ENCODE data around the gene NRXN2.

The NRXN2 gene

DNA sequence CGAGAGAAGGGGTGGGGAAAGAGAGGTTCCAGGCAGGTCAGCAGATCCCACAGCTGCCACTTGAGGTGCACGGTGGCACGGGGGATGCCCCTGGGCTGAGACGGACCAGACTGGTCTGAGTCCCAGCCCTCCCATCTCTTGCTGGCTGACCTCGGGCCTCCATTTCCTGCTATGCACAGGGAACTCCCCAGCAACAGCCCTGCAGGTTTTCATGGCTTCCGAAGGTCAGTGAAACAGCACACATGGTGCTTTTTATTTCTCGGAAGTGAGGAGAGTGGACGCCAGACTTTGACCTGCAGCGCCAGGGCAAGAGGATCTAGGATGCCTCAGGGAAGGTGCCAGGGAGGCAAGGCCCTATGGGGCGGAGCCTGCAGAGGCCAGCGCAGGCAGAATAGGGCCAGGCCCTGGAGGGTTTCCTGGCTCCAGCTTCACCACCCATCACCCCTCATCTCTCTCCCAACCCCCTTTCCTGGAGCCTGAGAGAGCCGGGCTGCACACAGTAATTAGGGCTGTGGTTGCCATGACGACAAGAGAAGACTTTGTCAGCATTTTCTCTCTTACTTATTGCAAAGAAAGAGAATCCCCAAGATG is 102.5 kb downstream of the NRXN2 start:
- no peak for DNase-seq

DNA sequence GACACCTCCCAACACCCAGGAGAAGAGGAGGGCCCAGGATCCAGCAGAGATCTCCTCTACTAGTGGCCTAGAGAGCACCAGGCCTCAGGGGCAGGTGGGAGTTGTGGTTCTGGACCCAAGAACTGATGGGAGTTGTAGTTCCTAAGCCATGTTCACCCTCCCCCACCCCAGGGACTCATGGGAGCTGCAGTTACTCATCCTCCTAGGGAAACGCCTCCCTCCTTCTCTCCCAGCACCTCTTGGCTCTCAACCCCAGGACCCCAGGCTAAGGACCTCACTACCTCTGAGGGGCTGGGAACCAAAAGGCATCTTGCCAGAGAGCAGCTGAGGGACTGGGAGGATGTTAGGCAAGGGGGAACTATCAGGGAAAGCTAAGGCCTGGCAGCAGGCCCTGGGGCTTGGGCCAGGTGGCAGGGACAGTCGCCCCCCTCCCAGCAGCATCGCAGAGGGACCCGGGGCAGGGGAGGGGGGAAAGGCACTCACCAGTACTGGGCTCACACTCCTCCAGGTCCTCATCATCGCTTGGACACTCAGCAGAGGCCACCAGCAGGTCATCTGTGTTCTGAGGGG is 103.1 kb downstream of the NRXN2 start:
- no peak for DNase-seq

DNA sequence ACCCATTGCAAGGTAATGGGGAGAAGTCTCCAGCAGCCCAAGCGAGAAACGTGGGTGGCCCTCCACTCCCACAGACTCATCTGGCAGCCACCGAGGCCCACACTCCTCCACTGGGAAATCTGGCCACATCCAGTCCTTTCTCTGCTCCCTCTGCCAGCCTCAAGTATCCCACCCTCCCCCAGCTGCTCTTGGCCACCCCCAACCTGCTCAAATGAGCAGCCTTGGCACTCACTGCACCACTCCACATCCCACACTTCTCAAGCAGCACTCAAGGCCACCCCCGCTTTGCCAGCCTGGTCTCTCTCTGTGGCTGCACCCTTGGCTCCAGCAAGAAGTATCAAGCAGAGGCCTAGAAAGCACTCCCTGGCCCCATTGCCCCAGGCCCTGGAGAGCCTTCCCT is 103.8 kb downstream of the NRXN2 start:
- no peak for DNase-seq

DNA sequence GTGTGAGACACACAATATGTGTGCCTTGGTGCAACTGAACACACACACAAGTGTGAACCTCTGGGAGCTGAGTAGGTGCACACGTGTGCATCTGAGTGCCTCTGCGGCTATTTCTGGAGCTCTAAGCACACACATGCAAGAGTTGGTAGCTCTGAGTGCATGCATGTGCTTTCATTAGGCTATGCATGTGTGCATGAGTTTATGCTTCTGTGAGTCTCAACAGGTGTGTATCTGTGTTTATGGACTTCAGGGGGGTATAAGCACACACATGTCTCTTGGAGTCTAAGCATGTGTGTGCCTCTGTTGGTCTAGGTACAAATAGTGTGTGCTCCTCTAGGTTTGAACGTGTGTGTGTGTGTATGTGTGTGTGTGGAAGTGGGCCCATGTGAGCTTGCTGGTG is 106.2 kb downstream of the NRXN2 start:
- no peak for DNase-seq

DNA sequence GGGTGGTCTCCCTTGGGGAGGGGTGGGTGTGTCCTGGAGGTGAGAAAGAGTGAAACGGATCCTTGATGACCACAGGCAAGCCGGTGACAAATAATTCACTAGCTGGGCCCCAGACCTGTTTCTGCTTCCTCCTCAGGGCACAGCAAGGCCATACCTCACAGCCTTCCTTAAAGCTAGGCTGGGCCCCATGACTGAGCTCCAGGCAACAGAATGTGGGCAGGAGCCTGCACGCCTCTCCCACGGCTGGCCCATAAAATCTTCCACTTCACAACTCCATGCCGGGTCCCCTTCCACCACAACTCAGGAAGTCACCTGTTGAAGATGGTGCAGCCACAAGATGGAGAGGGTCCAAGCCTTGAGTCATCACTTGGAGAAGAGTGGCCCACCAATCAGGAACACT is 108.1 kb downstream of the NRXN2 start:
- DNase-seq = no peak

DNA sequence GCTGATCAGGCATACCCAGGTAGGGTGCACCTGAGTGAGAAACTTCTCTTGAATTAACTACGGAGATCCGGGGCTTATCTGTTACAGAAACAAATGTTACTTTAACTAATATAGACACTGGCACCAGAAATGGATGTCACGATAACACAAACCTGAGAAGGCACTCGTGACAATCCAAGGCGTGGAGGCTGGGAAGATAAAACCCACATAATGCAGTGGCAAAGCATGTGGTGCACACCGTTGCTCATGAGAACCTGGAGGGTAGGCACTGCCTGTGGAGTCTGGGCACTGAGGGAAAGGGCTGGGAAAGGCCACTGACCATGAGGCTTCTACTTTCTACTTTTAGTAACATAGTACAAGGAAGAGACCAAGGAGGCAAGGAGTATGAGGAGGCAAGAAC is 109.3 kb downstream of the NRXN2 start:
- DNase-seq = no peak

DNA sequence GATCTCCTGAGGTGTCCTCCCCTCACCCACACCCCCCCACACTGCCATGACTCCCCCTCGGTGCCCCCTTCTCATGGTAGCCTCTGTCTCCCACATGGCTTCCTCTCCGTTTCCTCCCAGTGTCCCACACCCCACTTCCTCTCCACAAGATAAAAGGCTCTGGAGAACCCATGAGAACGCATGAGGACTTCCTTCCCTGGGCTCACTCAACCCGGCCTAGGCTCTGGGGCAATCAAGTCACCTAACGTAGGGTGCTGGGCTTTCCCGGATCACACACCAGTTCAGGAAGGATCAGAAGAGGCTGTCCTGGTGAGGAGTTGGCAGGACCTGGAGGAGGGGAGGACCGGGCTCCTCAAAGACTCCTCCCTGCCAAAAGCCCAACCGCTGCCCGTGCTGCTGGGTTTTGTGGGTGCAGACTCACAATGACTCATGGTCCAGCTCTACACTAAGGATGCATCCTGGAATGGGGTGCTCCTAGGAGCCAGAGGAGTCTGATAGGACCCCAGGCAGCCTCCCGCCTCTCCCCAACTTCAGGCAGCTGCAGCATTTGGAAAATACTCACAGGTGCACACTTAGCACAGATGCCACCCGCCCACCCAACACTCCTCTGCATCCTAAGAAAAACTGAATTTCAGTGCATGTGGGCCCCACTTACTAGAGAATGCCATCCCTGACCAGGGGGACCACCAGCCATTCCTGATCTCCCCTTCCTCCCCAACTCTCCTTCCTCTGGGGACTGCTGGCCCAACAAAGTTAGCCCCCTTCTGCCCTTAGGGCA is 110.9 kb downstream of the NRXN2 start:
- DNase-seq = no peak

DNA sequence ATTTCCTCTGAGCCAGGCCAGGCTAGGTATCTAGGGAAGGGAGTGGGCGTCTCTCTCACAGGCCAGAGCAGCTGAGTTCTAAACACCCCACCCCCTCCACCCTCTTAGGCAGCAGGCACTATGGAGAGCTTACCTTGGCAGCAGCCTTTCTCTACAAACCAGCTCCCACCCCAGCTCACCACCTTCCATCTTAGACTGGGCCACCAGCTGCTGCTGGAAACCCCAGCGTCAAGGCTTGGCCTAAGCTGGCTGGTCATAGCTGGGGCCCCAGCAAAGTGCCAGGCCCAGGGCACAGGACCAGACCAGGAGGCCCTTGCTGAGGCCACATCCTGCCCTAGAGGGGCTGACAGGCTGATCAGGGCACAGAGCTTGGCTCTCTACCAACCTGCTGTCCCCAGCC is 111.8 kb downstream of the NRXN2 start:
- DNase-seq = no peak

DNA sequence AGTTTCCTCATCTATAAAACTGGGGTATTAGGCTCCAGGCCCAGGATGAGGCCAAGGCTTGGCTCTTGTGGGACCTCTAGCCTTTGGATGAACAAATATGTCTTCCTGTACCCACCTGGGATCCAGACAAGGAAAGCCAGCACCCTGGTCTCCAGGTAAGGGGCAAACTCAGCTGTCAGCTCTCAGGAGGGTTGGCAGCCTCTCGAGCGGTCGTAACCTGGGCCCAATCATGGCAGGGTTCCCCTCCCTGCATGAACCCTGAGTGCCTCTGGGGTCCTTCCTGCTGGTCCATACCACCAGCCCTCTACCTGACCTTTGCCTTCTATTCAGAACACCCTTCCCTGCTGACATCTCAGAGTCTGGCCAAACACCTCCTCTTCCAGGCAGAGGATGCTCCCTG is 112.4 kb downstream of the NRXN2 start:
- DNase-seq = no peak

DNA sequence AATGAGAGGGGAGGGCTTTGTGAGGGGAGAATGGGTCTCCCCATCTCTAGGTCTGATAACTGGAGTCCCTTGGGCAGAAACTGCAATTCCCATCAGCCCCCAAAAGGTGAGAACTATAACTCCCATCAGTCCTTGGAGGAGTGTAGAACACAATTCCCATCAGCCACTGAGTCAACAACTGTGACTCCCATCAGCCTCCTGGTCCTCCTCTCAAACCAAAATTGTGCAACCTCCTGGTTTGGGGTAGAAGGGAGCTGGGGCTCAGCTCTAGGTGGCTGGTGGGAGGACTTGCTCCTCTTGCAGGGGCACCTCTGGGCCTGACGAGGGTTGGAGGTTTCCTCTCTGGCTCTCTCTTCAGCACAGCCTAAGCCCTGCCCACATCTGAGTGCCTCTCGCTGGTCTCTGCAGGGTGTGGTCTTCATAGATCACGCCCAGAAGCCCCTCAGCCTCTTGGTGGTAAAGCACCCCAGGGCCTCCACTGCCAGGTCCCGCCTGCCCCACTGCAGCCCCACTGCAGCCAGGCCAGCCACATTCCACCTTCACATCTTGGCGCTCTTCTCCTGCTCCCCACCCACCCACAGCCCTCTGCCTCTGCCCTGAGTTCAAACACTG is 113.5 kb downstream of the NRXN2 start:
- no peak for DNase-seq

DNA sequence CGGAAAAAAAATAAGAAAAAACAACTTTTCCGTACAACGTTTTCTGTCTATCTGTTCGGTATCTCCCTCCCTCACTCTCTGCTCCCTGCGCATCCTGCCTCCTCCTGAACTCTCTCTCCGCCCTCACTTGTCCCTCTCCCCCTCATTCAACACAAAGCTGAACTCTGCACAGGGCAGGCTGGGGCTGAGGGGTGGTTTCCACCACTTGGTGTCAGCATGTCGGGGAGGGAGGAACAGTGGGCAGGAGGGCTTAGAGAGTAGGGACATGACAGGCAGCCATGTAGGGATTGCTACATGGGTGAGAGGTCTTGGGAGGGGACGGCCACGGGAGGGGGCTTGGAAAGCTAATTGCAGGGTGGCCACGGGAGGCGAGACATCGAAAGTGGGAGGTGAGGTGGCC is 114.4 kb downstream of the NRXN2 start:
- DNase-seq = no peak

DNA sequence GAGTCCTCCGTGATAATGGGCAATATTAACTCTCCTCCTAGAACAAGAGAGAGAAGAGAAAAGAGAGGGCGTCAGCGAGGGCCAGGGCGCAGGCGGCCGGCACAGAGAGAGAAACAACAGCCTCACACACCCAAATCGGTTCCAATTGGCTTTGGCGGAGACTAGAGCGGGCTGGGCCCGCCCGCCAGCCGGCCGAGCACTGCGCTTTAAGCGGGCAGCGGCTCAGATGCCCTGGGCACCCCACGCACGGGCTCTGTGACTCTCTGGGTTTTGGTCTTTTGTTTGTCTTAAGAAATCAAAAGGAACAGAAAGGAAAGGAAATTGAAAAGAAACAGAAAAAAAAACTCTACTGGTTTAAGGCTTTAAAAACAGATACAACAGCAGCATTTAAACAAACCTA is 115.0 kb downstream of the NRXN2 start:
- DNase-seq = no peak

DNA sequence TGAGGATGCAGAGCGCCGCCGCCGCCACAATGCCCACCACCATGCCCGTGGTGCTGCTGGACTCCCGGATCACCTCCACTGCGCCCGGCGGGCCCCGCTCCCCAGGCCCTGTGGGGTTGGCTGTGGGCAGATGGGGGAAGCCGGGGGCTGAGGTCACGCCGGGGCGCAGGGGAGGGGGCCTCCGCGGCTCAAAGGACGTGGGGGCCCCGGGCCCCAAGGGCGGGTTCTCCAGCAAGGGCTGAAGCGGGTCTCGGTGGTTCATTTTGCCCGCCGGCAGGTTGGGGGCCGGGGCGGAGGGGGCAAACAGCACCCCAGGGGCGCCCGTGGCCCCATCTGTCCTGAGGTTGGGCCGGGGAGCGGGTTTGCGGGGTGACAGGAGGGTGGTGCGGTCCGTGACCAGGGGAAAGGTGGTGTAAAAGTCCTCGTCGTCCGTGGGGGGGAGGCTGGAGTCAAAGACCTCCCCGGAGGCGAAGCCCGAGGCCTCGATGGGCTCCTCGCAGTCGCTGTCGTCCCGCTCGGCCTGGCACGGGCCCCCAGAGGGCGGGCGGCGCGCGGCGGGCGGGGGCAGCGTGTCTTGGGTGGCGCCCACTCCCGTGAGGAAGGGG is 115.5 kb downstream of the NRXN2 start:
- no peak for DNase-seq

DNA sequence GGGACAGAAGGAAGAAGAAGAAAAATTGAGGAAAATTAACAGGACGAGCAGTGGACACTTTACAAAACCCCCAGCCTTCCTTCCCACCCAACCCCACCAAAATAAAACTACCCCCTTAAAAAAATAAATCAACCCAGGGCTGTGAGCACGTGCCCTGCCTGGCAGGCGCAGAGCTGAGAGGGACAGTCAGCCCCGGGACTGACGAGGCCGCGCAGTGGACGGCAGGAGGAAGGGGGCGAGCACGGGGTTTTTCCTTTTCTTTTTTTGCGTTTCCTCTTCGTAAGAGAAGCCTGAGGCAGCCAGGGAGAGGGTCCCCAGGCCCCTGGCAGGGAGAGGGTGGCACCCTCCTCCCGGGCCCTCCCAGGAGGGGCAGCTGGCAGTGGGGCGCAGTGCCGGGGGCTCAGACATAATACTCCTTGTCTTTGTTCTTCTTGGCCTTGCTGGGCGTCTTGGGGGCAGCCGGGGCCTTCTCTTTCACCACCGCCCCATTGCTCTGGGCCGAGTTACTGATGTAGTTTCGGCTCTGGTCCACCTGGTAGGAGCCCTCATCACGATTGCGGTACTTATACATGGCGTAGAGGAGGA is 116.1 kb downstream of the NRXN2 start:
- no peak for DNase-seq

DNA sequence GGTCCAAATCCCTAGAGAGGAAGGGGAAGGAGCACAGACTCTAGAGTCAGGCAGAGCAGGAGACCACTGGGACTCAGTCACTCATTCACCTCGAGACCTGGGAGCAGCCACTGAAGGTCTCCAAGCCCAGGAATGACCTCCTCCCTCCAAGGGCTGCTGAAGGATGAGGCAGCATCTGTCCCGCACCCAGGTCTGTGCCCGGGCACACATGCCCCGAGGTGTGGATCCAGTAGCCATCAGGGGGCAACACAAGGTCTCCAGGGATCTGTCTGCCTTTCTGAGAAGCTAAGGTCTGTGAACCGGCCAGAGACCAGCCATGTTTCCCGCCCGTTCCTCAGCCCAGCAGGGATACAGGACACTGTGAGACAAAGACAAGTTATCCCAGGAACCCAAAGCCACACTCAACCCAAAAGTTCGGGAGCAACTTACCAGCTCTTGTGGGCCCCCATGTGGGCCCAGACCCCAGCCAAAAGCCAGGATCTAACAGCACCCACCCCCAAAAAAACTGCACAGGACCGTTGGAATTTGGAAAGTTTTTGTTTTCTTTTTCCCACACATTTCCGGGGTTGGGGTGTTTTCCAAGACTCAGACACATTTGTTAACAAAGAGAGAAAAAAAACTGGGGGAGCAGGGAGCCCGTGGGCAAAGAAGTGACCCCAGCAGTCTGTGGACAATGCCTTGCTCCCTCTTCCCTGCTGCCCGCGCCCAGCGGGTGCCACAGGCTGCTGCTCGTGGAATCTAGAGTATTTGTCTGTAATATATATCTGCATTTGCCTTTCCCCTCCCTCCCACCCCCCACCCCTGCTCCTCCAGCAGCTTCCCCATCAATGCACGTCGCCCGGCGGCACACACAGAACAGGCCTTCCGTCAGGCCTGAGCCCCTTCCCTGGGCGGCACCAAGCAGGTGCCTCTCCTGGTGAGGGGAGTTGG is 117.1 kb downstream of the NRXN2 start:
- no peak for DNase-seq

DNA sequence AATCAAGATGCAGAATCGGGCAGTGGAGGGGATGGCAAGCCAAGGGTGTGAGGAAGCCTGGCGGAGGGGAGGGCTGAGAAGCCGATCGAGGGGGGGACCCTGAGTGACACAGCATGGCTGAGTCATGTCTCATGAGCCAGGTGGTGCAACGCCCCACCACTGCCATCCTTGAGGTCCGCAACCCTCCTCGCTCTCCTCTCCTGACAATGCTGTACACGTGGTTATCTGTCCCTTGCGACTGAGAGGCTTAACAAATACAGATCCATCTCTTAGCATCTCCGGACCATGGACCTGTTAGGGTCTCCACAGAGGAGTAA is 117.8 kb downstream of the NRXN2 start:
- no peak for DNase-seq

DNA sequence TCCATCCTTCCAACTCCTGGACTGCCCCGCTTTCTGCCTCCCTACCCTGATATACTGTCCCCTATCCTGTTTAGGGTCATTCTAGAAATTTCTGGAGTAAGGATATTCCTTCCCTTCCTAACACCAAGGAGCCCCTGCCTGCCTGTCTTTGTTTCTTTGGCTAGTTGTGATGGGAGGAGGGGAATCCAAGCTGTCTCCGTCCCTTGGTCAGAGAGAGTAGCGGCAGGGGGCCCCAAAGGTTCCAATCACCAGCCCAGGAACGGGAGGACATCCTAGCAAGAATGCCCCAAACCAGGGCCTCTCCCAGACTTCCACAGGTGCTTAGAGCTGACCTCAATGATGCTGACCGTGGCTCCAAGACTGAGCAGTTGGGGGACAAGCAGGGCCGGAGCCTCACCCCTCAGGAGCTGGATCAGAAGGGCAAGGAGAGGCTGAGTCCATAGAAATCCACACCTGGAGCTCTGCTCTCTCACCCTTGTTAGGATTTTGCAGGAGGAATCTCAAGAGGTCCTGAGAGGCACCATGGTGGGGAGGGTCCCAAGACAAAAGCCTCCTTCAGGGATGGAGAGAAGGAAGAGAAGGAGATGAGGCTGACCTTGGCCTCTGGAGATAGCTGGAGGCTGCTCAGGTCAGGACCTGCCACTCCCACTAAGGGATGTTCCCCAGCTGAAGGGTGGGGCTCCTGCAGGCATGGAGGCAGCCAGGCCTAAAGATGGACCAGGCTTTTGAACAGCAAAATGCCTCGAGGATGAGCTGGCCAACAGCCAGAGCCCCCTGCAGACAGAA is 118.3 kb downstream of the NRXN2 start:
- DNase-seq = no peak

DNA sequence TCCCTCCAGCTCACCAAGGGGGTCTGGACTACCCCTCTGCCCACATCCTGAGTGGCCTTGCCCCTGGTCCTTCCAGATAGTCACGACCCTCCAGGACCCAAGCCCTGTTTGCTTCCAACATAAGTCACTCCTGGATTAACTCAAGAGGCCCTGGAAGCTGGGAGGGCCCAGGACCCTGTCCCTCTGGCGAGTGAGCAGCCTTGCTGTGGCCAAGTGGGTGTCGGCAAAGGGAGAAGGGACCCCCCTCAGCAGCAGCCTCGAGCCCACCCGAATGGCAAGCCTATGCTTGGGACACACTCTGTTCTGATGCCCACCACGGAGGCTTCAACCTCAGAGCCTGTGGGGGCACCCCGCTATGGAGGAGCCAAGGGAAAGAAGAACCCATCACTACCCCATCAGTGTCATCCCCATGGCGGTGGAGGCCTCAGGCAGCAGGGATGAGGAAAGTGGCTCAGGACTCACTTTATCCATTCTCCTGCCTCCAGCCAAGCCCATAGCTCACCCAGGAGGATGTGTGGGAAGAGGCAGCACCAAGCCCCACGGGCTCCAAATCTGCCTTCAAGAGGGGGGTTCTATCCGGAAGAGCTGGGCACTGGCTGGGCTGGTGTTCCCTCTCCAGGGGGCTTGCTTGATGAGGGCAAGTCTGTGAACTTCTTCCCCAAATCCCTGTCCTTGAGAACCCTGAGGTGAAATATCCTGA is 119.4 kb downstream of the NRXN2 start:
- DNase-seq = no peak

DNA sequence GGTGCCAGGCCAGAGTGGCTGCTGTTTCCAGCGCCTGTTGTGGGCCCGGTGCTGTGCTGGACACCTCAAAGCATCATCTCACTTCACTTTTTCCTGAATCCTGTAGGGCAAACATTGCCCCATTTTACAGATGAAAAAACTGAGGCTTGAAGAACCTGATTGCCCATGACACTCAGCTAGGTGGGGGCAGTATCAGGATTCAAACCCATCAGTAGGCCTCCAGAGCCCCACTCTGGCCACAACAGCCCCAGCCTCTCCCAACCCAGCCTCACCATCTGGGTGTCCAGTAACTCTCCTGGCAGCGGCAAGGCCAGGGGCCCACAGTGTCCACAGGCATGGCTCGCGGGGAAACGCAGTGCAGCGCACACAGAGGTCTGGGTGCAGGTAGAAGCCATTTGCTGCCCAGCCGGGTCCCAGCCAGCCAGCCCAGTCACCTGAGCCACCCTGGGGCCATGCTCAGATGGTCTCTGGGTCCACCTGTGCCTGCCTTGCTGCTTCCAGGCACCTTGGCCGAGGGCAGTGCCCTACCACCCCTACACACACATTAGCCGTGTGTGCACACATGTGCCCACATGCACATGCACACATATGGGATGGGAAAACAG is 120.4 kb downstream of the NRXN2 start:
- DNase-seq = no peak
